GM13977 (cell line): ENCODE measurements around the gene CHRNB1.

Experiments
- DNase-seq: peaks from one replicate; pipeline ENCODE4 v3.0.0; 2012; ENCODE audit warnings: low spot score
- in situ Hi-C: fragments of 300-500 bp; cut with MboI; formaldehyde crosslinking; loops from one replicate; pipeline ENCODE4 v1.12.0; 2022; ENCODE audit warnings: low sequenced_read_pairs, low pct_unique_long_range_greater_than_20kb, mixed read lengths, inconsistent platforms; ENCODE audit not compliant: unreplicated experiment
- TF ChIP-seq, protein P1 (sequence below): IDR thresholded peaks from 2 replicates; pipeline ENCODE4 v1.5.1; 2012; ENCODE audit warnings: mild to moderate bottlenecking, control low read depth; ENCODE audit not compliant: insufficient read depth; ENCODE audit errors: extremely low read depth, missing control alignments

CHRNB1 gene

GRCh38 chr17:7441266-7441665 lies 3.6 kb upstream of the CHRNB1 start:
- in situ Hi-C loops: no loop called here
- no peak for DNase-seq
- TF ChIP-seq, protein P1, sequence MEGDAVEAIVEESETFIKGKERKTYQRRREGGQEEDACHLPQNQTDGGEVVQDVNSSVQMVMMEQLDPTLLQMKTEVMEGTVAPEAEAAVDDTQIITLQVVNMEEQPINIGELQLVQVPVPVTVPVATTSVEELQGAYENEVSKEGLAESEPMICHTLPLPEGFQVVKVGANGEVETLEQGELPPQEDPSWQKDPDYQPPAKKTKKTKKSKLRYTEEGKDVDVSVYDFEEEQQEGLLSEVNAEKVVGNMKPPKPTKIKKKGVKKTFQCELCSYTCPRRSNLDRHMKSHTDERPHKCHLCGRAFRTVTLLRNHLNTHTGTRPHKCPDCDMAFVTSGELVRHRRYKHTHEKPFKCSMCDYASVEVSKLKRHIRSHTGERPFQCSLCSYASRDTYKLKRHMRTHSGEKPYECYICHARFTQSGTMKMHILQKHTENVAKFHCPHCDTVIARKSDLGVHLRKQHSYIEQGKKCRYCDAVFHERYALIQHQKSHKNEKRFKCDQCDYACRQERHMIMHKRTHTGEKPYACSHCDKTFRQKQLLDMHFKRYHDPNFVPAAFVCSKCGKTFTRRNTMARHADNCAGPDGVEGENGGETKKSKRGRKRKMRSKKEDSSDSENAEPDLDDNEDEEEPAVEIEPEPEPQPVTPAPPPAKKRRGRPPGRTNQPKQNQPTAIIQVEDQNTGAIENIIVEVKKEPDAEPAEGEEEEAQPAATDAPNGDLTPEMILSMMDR: no peak

GRCh38 chr17:7442142-7442541 lies 2.7 kb upstream of the CHRNB1 start:
- in situ Hi-C loops: no loop called here
- TF ChIP-seq, protein P1: no peak
- no peak for DNase-seq

DNA sequence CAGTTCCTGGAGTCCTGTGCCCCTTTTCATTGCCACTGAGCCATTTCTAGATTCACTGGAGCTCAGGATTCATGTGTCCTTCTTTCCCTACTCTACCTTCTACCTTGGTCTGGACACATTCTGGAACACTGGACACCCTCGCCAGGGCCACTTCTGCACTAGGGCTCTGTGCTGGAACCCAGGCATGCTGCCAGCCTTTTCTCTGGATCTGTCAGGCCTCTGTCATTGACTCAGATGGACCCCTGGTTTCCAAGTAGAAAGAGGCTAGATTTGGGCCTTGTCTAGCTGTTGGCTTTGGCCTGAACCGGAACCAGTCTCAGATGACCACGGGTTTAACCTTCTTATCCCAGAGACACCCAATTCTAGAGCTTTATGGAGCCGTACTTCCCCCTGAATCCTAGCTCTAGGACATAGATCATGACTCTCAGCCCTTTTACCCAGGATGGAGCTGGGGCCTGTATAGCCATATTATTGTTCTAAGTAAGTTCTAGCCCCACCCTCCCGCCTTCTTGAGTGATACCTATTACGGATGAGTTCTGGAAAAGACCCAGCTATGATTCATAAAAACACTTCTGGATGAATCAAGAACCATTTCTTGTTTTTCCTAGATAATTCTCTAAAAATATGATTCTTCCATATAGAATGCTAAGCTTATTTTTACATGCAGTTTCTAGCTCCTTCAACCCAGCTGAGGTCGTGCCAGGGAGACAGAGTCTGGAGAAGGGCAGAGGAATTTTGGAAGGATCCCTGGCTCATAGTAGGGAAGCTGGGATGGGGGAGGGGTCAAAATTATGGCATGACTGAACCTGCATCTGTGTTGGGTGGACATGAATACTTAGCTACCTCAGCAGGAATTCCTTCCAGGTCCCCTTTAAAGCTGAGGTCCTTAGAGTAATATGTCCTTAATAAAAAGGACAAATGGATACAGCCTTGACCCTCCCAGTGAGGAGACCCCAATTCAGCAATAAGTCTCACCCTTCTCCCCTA lies 1.1 kb upstream of the CHRNB1 start:
- in situ Hi-C loops: no loop called here
- no peak for DNase-seq
- TF ChIP-seq, protein P1: no peak

DNA sequence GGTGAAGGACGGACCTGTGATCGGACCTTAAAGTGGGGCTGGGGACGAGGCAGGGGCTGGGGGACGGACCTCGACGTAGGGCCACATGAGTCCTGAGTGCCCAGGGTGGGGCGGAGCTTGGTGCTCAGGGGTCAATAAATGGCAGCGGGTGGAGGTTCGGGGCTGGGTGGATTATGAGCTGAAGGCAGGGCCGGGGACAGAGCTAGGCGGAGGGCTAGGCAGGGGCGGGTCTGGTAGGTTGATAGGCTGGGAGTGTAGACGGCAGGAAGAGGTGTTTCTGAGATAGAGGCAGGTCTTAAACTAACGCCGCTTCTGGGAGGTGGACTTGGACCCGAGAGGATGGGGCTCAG lies 733 bp downstream of the CHRNB1 start:
- in situ Hi-C loops: no loop called here
- TF ChIP-seq, protein P1: no peak
- peak; percentile 74 for DNase-seq

- in situ Hi-C loops: no loop called here
- DNase-seq: no peak
- TF ChIP-seq, protein P1: no peak
Observed at GRCh38 chr17:7448461-7448860, 3.6 kb downstream of the CHRNB1 start.

- DNase-seq: no peak
- in situ Hi-C loops: no loop called here
- TF ChIP-seq, protein P1: no peak
Observed at GRCh38 chr17:7459961-7460545, 15.2 kb downstream of the CHRNB1 start.
